UCSD-AML1 (cell line): ENCODE results near the gene ANGEL2.
"Not testable (repeated sequence)": the region's sequence is repeated elsewhere in the genome, so short reads cannot be mapped to it uniquely, and the experiment has no call there.

Experiments used
- DNase-seq: peaks from one replicate; lab custom pipeline; 2025; ENCODE audit not compliant: unreplicated experiment; lab: John Stamatoyannopoulos, UW

The ANGEL2 gene

DNA sequence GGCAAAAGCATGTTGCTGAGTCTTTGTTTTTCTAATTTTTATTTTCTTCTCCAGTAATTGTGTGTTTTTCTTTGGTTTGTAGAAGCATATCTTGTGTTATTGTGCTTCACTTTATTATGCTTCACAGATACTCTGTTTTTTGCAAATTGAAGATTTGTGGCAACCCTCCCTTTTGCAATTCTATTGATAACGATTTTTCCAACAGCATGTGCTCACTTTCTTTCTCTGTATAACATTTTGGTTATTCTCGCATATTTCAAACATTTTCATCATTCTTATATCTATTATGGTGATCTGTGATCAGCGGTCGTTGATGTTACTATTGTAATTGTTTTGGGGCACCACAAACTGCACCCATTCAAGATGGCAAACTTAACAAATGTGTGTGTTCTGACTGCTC is 3.8 kb upstream of the ANGEL2 start:
- no peak for DNase-seq

- no peak for DNase-seq
These were observed 2.0 kb upstream of the ANGEL2 start for GRCh38 chr1:213017447-213018273.

DNA sequence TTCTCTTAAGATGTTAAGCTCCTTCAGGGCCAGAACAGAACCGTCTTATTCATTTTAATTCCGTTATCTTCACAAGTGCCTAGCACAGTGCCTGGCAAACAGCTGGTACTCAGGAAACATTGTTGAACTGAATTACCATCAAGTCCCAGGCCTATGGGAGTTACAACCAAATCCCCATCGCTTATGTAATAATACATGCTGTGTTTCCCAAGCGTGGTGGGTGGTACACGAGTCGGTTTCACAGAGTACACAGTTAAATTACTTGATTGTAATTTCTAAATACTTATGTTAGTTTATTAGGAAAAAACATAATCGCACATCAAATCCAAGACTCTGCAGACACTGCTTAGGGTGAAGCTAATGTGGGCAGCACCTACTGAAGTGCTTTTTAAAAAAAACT is 1.0 kb downstream of the ANGEL2 start:
- DNase-seq: no peak

GRCh38 chr1:213008564-213008963 is 7.1 kb downstream of the ANGEL2 start:
- no peak for DNase-seq

- DNase-seq: no peak
These were observed 12.4 kb downstream of the ANGEL2 start for GRCh38 chr1:213003256-213003655.

DNA sequence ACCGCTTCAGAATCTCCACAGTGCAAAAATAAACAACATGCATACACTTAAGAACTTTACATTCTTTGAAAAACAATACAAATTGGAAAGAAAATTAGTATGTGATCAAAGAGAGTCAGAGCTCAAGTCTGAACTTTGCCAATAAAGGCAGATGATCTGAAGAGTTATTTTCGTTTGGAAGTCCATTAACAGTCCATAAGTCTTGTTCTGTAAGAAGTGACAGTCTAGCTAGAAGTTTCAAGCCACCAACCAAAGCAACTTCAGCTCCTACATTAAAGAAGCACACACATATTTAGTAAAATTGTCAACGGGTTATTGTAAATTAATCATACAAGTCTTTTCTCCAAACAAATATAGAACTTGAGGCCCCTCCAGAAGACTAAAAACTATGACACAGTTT is 20.7 kb downstream of the ANGEL2 start:
- DNase-seq: no peak

DNA sequence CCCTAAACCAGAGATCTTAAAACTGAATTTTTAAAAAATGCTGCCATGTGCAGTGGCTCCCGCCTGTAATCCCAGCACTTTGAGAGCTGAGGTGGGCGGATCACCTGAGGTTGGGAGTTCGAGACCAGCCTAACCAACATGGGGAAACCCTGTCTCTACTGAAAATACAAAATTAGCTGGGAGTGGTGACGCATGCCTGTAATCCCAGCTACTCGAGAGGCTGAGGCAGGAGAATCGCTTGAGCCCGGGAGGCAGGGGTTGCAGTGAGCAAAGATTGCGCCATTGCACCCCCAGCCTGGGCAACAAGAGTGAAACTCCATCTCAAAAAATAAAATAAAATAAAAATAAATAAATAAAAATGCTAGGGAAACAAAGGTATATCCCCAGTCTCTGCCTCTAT is 21.7 kb downstream of the ANGEL2 start:
- DNase-seq: not testable (repeated sequence)

GRCh38 chr1:212990276-212990675 is 25.4 kb downstream of the ANGEL2 start:
- DNase-seq: no peak

- no peak for DNase-seq
These were observed 27.9 kb downstream of the ANGEL2 start for GRCh38 chr1:212987702-212988322.

DNA sequence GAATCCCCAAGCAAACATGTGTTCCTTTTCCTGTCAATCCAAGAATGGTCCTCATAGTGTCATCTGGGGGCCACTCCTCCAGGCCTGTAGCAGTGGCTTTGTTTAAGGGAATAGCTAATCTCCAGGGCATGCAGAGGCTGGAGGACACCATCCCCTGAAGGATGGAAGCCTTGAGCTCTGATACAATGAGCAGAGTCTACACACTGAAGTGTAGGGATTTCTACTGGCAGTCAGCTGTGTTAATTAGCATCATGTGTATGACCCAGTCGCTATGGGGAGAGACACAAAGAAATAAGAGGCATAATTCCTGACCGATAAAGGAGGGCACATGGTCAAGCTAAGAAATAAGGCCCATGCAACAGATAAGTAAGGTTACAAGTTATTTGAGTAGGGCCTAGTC is 29.1 kb downstream of the ANGEL2 start:
- DNase-seq: no peak

- no peak for DNase-seq
These were observed 31.0 kb downstream of the ANGEL2 start for GRCh38 chr1:212984522-212985291.

DNA sequence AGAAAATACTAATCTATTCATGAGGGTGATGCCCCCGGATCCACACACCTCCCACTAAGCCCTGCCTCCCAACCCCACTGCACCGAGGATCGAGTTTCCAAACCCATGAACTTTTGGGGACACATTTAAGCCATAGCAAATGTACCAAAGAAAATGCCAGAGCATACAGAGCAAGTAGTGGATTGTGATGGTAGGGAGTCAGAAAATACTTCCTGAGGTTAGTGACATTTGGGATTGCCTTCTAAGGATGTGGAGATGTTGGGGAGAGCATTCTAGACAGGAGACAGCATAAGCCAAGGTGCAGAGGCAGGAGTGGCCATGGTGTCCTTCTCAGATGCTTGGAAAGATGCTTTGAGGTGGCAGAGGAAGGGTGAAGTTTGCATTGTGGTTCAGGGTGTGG is 32.2 kb downstream of the ANGEL2 start:
- no peak for DNase-seq

GRCh38 chr1:212982430-212983152 is 33.1 kb downstream of the ANGEL2 start:
- DNase-seq: no peak

- no peak for DNase-seq
These were observed 33.9 kb downstream of the ANGEL2 start for GRCh38 chr1:212981571-212982328.

DNA sequence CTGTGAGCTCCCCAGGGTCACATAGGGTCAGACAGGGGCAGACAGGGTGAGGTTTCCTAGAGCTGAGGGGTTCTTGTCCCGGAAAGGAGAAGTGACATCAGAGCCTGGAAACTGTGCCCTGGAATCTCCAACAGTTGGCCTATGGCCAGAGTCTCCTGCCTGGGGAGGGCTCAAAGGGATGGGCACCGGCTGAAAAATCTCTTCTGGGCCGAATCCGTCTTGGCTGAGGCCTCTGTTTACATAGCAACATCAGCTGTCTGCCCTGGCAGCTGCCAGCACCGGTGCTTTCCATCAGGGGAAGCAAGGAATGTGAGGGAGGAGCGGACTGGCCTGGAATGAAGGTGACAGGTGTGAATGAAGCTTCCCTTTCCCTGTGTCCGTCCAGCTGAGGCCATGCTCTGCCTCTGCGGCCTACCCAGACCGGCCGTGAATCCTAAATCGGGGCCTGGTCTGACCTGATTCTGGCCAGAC is 34.6 kb downstream of the ANGEL2 start:
- DNase-seq: no peak

DNA sequence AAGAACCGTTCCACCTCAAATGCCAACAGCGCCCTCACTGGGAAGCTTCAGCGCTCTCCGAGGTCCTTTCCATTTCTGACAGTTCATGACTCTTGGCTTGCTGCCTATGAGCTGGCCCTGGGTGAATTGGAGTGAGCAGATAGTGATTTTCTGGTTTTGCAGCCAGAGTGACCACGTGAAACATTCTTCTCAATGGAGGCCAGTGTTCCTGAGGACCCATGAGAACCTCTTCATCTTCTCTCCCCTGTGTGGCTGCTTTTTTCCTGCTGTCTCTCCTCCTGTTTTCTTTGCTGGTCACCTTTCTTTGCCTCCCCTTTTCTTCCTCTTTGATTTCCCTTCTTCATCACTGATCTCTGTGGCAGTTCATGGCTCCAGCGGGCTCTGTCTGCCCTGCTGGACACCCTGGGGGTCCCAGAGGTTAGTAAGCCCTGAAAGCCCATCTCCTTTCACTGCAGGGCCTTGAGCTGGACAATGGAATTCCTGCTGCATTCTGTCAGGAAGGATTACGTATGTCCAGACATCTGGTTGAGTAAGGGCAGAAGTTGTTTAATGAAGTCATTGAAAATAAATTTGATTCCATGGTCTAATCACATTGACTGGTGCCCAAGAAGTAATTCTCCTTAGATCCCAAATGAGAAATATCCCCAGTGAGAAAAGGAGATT is 35.4 kb downstream of the ANGEL2 start:
- DNase-seq: no peak

DNA sequence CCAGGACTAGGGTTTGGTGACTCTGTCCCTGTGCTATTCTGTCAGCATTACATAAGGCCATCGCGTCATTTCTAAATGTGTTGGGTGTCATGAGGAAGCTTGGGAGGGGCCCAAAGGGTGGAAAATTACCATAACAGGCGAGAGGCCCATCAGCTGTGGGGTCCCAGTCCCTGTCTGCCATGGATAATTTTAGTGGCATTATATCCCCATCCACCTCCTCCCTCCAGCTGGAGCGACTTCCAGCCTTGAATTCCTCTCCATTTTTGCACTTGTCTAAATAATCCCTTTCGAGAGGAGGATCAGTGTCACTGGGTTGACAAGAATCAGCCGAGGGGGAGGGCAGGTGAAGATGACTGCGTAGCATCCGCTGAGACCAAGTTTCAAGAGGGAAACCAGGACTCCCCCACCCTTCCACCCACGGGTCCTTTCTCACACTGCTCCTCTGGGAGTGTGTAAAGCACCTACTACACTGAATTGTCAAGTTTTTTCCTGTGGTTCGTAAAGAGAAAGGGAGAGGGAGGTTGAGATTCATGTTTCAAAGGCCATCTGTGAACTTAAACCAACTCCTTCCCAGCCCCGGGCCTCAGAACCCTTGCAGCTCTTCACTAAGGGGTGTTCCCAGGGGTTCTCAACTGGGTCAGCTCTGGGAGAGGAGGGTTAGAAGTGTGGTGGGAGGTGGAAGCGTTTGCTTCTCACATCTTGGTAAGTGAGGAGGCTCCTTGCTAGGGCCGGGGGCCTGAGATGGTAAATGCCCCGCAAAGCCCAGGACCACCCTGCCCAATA is 36.1 kb downstream of the ANGEL2 start:
- no peak for DNase-seq

DNA sequence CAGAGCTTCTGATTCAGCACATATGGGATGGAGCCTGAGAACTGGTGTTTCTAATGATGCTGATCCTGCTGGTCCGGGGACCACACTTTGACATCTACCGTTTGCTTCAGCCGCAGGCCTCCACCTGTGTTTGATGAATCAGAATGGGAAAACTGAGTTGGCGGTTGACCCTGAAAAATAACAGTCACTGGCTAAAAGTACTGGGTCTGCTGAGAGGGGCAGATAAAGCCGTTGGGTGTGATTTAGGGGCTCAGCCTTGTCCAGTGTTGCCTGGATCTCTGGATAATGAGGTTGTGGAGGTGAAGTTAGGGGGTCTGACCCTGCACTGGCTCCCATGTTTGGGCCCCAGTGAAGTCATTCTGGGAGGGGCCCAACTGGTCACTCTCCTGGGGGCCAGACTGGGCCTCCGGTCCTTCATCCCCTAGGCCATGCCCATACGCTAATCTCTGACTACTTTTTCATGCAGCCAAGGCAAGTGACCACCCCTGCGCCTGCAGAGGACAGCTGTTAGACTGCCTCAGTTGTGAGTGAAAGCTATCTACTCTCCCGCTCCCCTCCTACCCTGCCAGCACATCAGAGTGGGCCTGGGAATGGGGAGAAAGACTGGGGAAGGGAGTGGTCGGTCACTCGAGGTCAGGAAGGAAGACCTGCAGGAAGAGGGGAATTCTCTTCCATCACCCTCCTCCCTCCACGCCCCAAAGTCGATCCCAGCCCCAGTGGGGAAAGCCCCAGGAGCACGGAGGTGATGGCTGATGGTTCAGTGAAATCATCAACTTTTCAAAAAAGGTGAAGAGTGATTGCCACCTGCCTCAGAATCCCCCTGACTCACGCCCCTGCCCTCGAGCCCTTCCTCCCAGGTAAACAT is 37.7 kb downstream of the ANGEL2 start:
- no peak for DNase-seq
